GM19468 (cell line): ENCODE results near the gene MAGEB6.
"Not testable (repeated sequence)": the region's sequence is repeated elsewhere in the genome, so short reads cannot be mapped to it uniquely, and the experiment has no call there.

ENCODE experiments used
- ATAC-seq: cut with Tn5 transposase; IDR thresholded peaks from one replicate; pipeline ENCODE4 v1.9.1; 2021; ENCODE audit warnings: mild to moderate bottlenecking, moderate library complexity, moderate number of reproducible peaks; ENCODE audit not compliant: unreplicated experiment; ENCODE audit errors: extremely low read depth

Gene MAGEB6, protein sequence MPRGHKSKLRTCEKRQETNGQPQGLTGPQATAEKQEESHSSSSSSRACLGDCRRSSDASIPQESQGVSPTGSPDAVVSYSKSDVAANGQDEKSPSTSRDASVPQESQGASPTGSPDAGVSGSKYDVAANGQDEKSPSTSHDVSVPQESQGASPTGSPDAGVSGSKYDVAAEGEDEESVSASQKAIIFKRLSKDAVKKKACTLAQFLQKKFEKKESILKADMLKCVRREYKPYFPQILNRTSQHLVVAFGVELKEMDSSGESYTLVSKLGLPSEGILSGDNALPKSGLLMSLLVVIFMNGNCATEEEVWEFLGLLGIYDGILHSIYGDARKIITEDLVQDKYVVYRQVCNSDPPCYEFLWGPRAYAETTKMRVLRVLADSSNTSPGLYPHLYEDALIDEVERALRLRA

DNA sequence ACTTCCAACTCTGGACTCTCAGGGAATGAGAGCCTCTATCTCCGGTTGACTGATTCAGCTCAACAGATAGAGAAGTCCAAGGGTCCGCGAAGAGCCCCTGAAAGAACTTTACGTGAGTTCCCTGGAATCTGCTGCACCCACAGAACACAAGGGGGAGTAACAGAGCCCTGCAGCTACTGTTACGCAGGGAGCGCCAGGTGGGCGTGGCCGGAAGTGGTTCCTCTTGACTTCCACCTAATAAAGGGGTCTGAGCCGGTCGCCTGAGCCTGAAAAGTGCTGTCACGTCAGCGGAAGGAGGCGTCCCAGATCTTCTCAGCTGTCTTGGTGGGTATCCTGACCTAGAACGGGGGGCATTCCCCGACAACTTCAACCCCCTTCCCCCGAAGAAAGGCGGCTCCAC, at the start of gene MAGEB6:
Gene MAGEB6, plus strand, starts transcription at position 237 of the 400 bp plus-strand sequence. CDS start 1,407 bp downstream, outside the sequence.
- ATAC-seq = no peak

DNA sequence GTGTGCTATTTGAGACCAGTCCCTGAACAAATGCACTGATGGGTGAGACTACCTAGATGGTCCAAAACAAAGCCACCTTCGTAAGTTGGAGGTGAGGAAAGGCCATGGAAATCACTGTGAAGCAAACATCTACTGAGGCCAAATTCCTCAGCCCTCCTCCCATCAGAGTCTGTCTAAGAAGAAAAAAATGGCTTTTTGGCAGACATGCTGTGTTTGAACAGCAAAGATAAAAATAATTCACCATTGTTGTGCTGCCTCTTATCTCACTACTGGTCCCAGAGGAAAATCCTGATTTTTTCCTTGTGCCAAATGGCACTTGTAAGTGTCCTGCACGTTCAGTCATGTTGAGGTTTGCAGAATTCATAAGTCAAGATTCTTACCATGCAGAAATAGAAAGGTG, 46.2 kb upstream of the MAGEB6 start:
- no peak for ATAC-seq

DNA sequence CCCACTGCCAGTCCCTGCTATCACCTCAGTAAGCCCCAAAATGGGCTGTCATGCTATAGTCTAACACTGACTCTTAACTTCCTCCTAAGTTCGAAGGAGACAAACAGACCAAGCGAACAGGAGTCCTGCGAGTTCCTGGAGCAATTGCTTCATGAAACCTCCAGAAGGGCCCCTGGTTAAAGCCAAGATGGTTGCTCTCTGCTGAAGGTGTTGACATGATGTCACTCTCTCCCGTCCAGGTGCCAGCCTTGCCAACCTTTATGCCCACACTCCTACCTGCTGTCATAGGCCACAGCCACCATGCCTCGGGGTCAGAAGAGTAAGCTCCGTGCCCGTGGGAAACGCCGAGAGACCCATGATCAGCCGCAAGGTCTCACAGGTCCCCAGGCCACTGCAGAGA, 31.9 kb upstream of the MAGEB6 start, which contains the start of gene MAGEB6B:
Gene MAGEB6B, plus strand, starts transcription at position 301 of the 400 bp plus-strand sequence. Its CDS starts 0 bp downstream, at position 301.
- ATAC-seq = no peak

DNA sequence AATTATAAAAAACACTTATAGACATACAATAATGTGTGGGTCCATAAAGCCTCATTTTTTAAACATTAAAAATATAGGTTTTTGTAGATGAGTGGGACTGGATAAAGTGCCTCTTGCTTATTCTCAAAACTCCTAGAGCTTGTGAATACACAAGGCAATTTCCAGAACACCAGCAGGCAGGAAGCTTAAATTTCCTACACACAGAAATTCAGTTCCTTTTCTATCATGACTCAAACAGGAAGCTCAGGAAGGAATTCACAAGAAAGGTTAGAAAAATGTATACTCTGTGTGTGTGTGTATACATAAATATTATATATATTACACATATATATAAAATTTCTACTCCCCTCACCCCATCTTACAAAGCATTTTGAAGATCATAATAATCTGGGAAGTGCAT, 11.3 kb downstream of the MAGEB6 start:
- ATAC-seq = no peak

DNA sequence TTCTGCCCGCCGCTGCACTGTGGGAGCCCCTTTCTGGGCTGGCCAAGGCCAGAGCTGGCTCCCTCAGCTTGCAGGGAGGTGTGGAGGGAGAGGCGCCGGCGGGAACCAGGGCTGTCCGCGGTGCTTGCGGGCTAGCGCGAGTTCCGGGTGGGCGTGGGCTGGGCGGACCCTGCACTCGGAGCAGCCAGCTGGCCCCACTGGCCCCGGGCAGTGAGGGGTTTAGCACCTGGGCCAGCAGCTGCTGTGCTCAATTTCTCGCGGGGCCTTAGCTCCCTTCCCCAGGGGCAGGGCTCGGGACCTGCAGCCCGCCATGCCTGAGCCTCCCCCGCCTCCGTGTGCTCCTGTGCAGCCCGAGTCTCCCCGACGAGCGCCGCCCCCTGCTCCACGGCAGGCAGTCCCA, 12.5 kb downstream of the MAGEB6 start:
- ATAC-seq = not testable (repeated sequence)

DNA sequence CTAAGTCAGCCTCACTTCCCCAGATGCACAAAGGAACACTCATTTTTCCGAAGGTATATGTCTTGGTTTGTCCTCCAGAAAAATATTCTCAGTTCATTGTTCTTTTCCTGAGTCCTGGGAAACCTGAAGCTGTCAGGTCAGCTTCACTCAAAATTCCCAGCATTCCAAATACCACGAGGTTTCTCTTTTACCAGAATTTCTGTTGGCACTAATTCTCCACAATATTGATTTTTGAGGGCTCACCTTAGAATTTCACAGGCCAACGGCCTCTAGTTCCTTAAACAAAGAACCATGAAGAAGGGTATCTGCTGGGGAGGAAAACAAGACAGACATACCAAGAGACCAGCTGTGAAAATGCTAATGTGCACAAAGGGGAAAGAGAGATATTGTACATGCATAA, 15.8 kb downstream of the MAGEB6 start:
- ATAC-seq = no peak

DNA sequence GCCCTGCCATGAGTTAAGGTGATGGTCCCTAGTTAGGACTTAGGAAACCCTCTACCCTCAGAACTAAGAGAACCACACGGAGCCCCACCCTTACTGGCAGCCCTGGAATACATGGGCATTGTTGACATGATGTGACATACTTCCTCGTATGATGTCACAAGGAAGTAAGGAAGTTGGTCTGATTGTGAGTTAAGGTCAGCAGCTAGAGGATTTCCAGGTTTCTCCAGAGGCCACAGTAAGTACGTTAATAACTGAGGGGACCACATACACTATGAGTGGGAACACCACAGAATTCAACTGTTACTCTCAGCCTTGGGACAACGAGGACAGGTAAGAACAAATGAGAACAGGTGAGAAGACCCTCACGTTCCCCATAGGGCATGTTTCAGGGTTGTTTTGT, 23.6 kb downstream of the MAGEB6 start, which contains the start of gene MAGEB5:
Gene MAGEB5, plus strand, starts transcription at position 301 of the 400 bp plus-strand sequence. CDS start 1,133 bp downstream, outside the sequence.
- no peak for ATAC-seq

DNA sequence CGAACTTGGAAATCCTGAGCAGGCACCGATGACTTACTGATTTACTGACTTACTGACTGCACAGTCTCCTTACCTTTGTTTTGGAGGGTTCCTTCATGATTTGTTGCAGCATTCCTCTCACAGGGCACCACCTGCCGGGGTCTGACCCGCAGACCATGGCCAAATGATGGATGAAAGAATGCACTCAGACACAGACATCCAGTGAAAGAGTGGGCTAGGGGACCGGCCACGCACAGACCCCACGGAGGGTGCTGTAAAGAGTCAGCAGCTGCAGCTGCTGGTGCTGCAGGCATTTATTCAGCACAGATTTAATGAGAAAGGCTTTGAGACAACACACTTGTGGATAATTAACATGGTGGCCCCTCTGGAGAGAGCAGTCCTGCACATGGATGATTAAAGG, 27.1 kb downstream of the MAGEB6 start:
- no peak for ATAC-seq

DNA sequence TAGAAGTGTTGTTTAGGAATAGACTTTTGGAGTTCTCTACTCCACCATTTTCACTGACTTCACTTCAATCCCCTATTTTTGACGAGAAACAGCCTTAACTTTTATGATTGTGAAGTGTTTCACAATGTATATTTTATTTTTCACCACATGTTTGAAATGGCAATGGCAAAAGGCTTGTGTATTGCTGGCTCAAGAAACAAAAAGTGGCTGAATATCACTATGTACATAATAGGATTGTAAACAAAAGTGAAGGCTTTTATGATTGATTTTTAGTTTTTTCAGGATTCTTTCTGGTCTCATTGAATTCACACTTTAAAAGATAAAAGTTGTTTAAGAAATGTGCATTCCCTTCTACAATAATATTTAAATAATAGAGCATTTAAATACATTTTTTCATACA, 41.9 kb downstream of the MAGEB6 start:
- no peak for ATAC-seq
